GM12875 (cell line): ENCODE results near the gene LFNG.

Source experiments
- H3K4me3 ChIP-seq: one replicate; pipeline ENCODE4 v1.5.1; 2011; ENCODE audit warnings: low read depth, low read length, control low read depth
- TF ChIP-seq, protein P1 (sequence below): IDR thresholded peaks from 2 replicates; pipeline ENCODE4 v1.5.1; 2011; ENCODE audit warnings: low read depth, mild to moderate bottlenecking, control low read depth, inconsistent platforms, low read length, moderate library complexity, borderline replicate concordance; ENCODE audit not compliant: insufficient read depth

The LFNG gene

DNA sequence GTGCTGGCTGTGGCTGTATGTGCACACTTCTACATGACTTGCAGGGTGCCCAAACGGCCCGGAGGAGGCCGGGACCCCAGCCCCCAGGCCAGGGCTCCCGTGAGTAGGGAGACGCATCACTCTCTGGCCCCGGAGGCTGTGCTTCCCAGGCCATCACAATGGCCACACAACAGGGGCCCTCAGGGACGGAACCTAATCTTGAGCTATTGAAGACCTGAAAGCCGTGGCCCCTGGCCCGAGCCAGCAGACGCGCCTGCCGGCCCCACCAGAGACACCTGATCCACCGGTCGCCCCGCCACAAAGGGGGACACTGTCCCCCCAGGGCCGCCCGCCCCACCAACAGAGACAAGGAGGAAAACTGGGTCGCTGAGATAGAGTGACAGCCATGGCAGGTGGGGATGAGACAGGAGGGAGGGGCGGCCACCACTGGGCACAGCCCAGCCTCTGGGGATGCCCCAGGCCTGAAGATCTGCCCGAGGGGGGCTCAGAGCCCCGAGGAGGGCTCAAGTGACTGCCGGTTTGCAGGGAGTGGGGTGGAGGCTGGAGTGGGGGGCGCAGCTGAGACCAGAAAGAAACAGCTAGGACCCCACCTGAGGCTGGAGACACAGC lies 10.2 kb upstream of the LFNG start:
- TF ChIP-seq, protein P1, sequence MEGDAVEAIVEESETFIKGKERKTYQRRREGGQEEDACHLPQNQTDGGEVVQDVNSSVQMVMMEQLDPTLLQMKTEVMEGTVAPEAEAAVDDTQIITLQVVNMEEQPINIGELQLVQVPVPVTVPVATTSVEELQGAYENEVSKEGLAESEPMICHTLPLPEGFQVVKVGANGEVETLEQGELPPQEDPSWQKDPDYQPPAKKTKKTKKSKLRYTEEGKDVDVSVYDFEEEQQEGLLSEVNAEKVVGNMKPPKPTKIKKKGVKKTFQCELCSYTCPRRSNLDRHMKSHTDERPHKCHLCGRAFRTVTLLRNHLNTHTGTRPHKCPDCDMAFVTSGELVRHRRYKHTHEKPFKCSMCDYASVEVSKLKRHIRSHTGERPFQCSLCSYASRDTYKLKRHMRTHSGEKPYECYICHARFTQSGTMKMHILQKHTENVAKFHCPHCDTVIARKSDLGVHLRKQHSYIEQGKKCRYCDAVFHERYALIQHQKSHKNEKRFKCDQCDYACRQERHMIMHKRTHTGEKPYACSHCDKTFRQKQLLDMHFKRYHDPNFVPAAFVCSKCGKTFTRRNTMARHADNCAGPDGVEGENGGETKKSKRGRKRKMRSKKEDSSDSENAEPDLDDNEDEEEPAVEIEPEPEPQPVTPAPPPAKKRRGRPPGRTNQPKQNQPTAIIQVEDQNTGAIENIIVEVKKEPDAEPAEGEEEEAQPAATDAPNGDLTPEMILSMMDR, result no peak
- no peak overlapping the region for H3K4me3 ChIP-seq

DNA sequence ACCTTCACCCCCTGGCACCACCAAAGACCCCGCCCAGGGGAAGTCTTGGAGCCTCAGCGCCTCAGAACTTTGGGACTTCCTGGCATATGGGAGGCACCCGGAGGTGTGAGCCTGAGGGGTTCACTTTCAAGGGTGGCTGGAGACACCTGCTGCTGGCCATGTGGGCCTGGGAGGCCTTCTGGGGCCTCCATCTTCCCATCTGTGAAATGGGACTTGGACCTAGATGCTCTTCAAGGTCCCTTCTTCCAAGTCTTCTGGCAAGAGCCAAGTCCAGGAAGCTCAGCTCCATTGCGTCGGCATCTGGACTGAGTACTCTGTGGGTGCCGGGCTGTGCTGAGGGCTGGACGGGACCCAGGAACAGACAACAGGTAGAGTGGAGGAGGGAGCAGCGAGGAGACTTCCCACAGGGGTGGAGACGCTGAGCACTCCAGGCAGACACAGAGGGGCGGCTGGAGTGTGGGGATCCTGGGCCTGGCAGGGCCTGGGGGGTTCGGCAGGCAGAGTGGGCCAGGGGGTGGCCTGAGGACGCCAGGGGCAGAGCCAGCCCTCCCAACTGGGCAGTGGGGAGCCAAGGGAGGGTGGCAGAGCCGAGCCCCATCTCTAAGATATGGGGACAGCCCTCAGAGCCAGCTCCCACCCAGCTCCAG lies 9.3 kb upstream of the LFNG start:
- TF ChIP-seq, protein P1, result no peak
- H3K4me3 ChIP-seq, result no peak overlapping the region

DNA sequence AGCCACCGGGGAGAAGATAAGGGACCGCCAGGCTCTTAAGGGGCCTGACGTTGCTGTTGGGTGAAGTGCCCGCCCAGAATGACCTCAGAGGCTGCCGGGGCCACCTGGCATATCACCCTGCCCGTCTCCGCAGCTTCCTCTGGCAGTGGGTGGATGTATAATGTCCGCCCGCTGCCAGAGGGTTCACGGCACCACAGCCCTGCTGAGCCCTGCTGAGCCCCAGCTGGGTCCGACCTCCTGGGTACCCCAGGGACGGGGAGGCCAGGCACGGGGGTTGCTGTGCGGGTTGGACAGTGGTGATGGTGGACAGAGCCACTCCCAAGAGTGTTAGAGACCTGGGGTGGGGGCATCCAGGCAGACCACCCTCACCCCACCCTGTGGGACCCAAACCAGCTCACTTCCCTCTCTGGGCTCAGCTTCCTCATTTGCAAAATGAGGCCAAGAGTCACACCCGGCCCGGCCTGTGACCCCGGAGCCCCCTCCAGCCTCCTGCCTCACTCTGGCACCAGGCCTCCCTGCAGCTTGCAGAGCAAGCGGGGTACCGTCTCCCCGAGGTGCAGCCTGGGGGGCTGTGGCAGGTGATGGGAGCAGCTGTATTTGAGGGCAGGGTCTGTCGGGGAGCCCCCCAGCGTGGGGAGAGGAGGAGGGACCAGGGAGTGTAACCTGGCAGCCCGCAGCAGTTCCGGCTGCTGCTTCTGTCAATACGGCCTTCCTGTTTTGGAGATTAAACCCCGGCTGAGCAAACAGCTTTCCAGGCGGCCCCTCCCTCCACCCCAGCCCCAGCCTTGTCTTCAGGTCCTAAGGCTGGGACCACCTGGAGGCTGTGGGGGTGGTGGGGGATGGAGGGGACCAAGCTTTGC lies 8.4 kb upstream of the LFNG start:
- TF ChIP-seq, protein P1, result no peak
- no peak overlapping the region for H3K4me3 ChIP-seq

- H3K4me3 ChIP-seq, result no peak overlapping the region
- TF ChIP-seq, protein P1, result no peak
These were observed 7.8 kb upstream of the LFNG start for GRCh38 chr7:2511769-2512168.

GRCh38 chr7:2512179-2512661 lies 7.4 kb upstream of the LFNG start:
- no peak overlapping the region for H3K4me3 ChIP-seq
- TF ChIP-seq, protein P1, result no peak

- TF ChIP-seq, protein P1, result no peak
- H3K4me3 ChIP-seq, result no peak overlapping the region
These were observed 6.9 kb upstream of the LFNG start for GRCh38 chr7:2512713-2513112.
